GM18505 (cell line): ENCODE data around the gene IL1RN.

Source experiments
- ATAC-seq: cut with Tn5 transposase; IDR thresholded peaks from one replicate; pipeline ENCODE4 v1.9.1; 2021; ENCODE audit not compliant: unreplicated experiment
- POLR2A ChIP-seq: IDR thresholded peaks from 4 replicates; pipeline ENCODE4 v1.6.1; 2011; ENCODE audit warnings: borderline replicate concordance; ENCODE audit not compliant: insufficient read depth, insufficient read length; ENCODE audit errors: extremely low read depth

IL1RN gene

DNA sequence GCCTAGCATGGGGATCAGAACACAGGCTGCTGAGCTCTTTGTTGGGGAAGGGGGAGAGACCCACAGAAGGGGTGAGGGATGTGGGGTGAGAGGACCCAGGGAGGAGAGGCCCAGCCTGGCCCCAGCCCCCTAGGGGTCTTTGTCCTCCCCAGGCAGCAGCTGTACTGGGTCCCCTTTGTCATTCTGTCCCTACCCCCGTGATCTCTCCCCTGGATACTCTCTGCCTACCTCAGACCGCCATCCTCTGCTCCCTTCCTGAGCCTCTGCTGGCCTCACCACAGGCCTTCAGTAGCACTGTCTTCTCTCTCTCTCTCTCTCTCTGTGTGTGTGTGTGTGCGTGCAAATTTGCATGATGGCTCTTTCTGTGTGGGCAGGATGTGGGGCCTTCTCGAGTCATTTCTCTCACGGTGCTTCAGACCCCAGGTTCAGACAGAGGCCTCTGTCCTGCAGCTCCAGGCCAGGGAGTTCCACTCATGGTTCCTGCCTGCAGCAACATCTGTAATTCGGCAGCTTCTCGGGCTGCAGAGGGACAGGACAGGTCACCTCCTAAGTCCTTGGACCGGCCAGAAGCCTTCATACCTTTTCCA is 47.7 kb downstream of the IL1RN start:
- TF ChIP-seq POLR2A, result peak; percentile 94
- peak; percentile 59 for ATAC-seq

DNA sequence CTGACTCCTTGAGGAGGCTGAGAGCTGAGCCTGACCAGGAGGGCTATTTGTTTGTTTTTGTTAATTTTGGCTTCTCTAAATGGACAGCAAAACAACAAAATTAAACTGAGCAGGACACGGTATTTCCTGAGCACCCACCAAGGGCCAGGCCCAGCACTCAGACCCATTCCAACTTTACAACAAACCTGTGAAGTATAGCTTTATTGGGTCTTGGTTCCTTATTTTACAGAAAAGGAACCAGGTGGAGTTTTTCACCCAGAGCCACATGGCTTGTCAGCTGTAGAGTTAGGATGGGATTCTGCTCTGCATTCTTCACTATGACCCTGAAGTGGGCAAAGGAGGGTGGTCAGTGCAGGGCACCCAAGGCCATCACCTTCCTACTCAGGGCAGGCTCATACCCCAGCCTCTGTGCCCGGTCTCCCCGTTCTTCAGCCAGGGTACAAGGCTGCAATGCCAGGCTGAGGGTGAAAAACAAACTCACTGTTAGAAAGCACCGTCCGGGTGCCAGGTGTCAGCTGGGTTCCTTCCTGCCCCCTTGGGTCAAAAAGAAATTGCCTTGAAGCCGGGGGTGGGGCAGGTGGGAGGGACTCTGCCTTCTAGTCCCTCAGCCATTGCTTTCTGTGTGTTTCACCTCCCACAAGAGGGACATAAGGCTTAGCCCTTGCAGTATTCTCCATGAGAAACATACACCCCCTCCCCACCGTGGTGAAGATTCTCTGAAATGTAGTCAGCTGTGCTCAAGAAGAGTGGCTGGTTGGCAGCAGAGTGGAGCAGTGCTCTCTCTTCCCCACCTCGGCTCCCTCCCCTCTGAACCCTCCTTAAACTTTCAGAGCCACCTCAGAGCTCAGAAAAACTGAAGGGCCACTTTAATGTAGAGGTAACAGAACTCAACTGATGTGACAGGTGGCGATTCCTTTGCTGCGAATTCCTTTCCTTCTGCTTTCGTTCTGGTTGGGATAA is 48.6 kb downstream of the IL1RN start:
- ATAC-seq, result no peak
- no peak for TF ChIP-seq POLR2A

DNA sequence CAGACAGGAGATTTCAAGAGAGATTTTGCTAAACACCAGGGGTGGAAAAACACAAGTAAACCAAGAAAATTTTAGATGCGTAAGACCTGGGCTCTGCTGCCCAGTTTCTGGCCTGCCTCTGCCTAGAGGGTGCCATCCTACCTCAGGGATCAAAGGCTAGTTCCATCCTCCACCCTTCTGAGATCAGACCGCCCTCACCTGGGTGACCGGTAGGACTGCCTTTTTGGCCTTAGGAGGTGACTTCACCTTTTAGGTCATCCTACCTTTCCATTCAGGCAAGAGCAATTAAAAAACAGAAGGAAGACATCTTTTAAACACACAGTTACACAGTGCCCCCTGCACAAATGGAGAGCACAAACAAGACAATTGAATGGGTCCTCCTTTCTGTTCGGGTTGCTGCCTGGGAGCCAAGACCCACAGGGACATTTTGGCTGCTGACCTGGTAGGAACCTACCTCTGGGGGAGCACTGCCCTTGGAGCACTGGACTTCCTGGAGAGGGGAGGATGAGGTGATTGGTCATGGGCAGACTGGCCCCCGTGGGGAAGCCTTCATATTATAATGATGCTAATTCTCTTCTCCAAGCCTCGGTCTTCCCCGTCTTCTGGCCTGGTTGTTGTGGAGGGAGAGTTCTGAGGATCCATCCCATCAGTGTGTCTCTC is 49.4 kb downstream of the IL1RN start:
- TF ChIP-seq POLR2A, result no peak
- ATAC-seq, result no peak

DNA sequence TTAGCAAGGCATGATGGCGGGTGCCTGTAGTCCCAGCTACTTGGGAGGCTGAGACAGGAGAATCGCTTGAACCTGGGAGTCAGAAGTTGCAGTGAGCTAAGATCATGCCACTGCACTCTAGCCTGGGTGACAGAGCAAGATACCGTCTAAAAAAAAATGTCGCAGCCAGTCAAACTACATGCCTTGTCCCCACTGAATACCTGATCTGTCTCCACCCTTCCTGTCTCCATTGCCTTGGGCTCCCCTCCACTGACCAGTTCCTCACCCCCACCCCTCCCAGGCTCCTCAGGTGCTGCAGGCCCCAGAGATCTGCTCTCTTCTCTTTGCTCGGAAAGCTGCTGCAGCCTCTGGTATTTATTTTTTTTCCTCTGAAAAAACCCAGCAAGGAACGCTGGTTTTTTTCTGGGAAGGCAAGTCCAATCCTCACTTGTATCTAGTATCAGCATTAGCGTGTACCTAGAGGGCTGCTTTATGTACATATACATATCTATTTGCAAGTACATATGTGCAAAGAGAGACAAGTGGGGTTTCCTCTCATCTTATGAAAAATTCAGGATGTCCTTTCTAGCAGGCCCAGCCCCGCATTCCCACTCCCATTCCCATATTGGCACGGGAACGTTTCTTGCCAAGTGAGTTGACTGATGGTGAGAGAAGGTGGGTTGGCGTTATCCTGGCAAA is 50.8 kb downstream of the IL1RN start:
- TF ChIP-seq POLR2A, result no peak
- no peak for ATAC-seq

DNA sequence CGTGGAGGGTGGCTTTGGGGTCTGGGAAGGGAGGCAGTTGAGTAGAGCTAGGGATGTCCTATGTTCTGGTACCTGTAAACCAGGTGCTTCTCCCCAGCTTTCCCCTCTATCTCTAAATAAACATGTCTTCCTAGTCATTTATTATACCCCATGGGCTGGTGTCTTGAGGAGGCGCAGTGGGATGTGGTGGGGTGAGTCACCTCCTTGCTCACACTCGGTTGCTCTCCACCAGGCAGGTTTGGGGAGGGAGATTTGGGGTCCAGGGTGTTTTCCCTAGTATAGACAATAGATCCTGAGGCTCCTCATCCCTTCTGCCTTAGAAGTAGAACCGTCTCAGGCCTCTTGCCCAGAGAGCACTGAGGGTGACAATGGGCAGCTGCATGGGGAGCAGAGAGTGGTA is 51.5 kb downstream of the IL1RN start:
- no peak for ATAC-seq
- no peak for TF ChIP-seq POLR2A

DNA sequence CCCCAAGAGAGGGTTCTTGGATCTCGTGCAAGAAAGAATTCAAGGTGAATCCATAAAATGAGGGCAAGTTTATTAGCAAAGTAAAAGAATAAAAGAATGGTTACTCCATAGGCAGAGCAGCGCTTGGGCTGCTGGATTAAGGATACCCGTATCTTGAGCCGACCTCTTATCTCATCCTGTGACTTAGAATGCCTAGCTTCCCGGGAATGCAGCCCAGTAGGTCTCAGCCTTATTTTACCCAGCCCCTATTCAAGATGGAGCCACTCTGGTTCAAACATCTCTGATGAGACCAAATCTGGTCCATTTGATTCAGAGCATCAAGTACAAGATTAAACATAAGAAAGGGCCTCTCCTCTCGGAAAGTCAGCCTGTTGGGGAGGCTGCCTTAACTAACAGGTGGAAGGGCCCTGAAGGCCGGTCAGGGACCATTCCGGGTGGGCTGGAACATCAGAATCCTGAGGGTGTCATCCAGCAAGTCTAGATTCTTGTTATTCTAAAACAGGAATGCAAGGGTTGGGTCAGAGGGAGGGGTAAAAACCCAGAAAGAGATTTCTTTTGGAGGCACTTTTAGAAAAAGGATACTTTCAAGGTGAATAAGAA is 52.1 kb downstream of the IL1RN start:
- no peak for TF ChIP-seq POLR2A
- ATAC-seq, result no peak

DNA sequence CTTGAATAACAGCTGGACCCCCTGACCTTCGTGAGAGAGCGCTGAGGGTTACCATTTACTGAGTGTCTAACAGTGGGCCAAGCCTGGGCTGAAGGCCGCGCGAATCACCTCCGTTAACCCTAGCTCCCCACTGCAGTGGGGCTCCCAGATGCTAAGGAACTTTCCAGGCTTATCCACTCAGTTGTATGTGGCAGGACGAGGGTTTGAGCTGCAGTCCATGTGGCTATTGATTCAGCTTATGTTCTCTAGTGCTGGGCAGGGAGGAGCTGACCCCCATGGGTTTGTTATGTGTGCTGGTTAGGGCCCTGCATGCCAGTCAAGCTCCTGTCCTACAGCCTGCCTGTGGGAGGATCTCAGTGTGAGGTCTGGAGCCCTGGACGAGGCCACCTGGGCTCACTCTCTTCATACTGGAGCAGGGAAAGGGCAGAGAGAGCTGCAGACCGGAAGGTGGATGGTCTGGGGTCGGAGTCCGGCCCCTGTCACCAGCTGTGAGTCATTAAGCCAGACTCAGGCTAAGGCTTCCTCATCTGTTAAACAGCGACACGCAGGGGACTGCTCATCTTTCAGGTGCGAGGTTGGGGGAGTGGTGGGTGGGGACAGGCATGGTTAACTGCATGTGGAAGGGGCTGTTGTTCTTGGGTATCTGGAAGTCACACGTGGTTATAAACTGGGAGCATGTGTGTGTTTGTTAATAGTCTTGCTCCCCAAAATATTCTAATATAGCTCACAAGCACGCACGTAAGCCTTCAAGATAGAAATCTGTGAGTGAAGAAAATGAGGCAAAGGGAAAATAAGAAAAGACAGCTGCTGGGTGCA is 52.9 kb downstream of the IL1RN start:
- no peak for ATAC-seq
- no peak for TF ChIP-seq POLR2A

DNA sequence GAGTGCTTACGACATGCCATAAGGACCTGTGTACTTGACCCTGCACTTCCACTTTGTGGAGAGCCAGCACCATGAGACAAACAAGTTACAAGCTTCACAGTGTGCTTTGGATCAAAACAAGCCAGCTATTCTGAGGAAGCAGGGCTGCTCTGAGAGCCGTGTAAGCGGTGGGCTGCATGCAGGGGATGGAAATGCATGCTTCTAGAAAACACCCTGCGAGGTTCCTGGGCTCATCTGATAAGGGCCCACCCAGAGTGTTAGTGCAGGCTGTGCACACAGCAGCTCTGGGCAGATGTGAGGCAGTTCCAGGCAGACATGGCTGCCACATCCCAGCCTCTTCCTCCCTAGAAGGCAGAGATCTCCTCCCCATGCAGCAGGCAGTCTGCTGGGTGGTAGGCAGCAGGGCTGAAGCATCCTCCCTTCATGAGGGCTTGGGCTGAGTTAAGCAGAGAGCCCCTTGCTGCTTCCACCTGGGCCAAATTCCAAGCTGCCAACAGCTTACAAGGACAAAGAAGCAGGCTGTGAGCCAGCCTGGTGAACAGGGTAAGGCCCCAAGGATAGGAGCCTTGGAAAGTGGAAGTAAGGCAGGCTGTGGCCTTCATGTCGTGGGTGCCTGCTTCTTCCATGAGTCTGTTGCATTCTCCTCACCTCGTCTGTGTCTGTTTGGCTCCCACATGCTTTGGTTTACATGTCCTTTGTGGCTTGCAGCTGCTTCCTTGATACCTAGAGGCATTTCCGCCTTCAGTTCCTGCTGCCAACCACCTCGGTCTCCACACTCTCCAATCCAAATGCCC is 54.1 kb downstream of the IL1RN start:
- no peak for ATAC-seq
- TF ChIP-seq POLR2A, result no peak

DNA sequence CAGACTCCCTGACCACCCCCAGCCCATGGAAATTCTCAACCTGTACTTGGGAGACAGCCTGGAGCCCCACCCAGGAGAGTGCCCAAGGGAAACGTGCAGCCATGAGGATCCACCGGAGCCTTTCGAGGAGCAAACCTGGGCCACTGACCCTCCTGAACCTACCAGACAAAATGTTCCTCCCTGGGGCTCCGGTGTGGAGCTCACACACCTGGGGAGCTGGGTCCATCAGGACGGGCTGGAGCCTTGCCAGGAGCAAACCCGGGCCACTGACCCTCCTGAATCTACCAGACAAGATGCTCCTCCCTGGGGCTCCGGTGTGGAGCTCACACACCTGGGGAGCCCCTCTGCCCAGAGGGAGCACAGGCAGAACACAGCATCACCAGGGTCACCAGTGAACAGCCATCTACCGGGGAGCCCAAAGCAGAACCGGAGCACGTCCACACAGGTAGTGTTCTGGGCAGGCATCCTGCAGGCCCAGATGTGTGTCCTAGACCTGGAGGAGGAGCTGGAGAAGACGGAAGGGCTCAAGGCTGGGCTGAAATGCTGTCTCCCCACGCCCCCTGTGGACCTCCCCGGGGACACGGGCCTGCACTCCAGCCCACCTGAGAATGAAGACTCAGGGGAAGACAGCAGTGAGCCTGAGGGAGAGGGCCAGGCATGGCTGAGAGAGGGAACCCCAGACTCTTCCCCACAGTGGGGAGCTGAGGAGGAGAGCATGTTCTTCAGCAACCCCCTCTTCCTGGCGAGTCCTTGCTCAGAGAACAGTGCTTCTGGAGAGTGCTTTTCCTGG is 55.3 kb downstream of the IL1RN start:
- peak; percentile 18 for TF ChIP-seq POLR2A
- ATAC-seq, result no peak

DNA sequence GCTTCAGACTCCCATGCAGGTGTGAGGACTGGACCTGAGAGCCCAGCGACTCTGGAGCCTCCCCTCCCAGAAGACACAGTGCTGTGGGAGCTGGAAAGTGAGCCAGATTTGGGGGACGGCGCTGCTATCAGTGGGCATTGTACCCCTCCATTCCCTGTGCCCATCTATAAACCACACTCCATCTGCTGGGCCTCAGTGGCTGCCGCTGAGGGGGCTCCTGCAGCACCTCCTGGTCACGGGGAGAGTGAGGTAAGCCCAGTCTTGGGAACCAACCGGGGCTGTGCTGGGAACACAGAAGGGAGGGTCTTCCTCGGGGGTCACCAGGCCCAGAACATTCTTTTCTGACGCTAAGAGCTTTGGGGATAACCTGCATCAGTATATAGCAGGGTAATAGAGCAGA is 55.9 kb downstream of the IL1RN start:
- no peak for ATAC-seq

More for the DNA sequence above, 55.9 kb downstream of the IL1RN start:
- peak; percentile 14 for TF ChIP-seq POLR2A
